IPS-NIHi7 (cell line): ENCODE data around the gene TEN1.
A peak's percentile ranks its signal among the peaks of the same experiment; 100 is the strongest.
"Not testable (repeated sequence)": the region's sequence is repeated elsewhere in the genome, so short reads cannot be mapped to it uniquely, and the experiment has no call there.

Source experiments
- DNase-seq: peaks from one replicate; pipeline ENCODE4 v3.0.0; 2012; ENCODE audit warnings: mixed read lengths; ENCODE audit errors: extremely low spot score

TEN1 gene

DNA sequence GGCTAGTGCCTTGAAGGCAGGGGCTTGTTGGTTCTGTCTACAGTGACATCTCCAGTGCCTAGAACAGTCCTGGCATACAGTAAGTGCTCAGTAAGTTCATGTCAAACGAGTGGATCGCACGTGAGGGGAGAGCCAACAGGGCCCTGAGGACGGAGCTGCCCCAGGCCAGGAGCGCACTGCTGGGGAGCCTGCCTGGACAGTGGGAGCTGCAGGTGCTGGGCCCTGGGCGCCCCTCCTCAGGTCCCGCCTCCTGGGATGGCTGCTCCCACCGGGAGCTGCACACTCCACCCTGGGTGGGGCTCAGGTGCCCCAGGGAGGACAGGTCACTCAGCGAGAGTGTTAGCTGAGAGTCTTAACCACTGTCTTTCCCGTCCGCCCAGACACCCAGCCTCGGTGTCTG lies 46.3 kb downstream of the TEN1 start:
- DNase-seq = no peak

GRCh38 chr17:76026714-76027158 lies 47.7 kb downstream of the TEN1 start:
- no peak for DNase-seq

DNA sequence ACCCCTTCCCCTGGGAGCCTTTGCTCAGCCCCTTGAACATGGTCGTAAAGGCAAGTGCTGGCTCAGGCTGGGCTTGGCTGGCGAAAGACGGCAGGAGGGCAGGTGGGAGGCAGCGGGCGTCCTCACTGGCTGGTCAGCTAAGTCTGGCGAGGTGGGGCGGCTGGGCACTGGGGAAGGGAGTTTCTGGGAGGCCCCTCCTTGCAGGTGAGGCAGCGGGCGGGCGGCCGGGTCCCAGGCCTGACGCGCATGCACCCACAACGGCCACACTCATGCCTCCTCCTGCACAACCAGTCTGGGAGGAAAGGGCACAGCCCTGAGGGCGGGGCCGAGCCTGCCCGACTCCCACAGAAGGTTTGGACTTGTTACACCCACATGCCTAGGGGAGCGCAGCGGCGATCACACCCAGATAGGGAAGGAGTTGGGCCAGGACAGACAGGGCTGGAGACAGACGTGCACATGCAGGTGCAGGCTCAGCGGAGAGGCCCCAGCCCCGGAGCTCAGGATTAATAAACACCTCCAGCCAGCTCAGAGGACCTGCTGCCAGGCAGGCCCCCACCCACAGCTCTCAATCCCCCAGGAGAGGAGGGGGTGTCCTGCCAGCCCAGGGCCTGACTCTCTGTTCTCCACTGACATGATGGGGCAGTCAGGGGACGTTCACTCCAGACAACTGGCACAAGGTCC lies 48.3 kb downstream of the TEN1 start, which contains the start of gene EVPL:
TSS of gene EVPL (minus strand) at position 148 of the 681 bp plus-strand sequence. CDS start at position 40, 108 bp downstream.
- DNase-seq = no peak

- DNase-seq = no peak
Observed at GRCh38 chr17:76032073-76032779, 53.2 kb downstream of the TEN1 start.

DNA sequence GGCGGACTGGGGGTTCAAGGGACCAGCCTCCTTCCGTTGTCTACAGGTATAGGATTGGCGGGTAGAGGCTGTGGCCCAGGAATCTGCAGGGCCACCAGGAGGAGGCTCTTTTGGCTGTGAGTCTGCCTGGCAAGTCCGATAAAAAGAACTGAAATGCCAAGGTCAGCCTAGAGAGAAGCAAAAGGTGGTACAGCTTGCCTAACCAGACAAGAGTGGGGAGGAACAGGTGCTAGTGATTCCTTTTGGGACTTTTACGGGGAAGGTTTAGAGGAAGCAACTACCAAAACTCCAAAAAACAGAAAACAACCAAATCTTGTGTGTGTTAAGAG lies 53.7 kb downstream of the TEN1 start:
- no peak for DNase-seq

DNA sequence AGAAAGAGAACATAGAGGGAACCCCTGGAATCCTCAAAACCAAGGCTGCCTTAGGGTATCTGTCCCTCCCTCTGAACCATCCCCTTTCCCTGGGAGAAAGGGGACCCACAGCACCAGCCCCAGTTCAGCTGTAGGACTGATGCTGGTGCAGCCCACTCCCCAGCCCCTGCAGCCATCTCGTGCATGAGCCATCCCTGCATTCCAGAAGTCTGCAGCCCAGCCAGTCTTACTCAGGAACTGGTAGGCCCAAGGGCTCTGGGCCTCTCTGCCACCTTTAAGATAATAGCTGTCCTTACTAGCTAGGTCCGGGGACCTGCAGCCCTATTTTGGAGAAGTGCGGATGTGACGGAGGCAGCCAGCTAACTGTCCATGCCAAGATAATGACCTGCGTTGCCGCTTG lies 54.1 kb downstream of the TEN1 start:
- DNase-seq = no peak

DNA sequence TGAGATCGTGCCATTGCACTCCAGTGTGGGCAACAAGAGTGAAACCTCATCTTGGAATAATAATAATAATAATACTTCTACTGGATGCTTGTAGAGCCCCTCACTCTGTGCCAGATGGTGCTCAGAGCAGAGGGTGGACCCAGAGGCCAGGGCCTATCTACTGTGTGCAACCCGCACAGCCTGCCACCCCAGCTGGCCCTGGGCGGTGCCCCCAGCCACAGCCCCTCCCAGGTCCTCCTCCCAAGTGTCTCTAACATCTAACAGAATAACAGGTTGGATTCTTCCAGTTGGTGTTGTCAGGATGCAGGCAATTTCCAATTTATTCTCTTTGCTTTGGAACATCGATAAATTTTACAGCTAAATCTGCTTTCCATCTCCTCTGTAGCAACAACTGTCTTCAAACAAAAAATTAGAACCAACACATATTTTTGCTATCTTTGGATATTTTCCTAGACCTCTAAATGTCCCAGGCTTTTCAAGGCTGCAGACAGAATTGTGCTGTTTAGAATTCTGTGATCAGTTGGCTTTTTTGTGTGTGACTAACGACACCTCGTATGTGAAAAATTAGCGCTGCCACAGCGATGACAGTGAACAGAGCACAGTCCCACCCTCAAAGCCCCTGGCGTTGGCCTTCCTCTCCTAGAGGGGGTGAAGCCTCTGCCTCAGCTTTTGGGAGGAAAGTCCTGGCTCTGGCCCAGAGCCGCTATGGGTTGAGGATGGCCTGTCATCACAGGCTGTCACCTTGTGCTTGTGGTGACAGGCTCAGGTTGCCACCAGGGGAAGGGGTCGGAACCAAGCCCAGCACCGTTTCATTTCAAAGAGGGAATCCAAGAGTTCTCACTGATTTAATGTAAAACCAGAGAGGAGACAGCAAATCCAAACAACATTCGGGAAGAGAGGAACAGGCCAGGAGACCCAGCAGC lies 55.6 kb downstream of the TEN1 start:
- DNase-seq = no peak

- DNase-seq = peak; percentile 48
Observed at GRCh38 chr17:76036497-76037261, 57.6 kb downstream of the TEN1 start.

GRCh38 chr17:76038050-76038449 lies 59.0 kb downstream of the TEN1 start:
- no peak for DNase-seq

GRCh38 chr17:76039121-76039520 lies 60.1 kb downstream of the TEN1 start:
- DNase-seq = no peak

- DNase-seq = no peak
Observed at GRCh38 chr17:76040376-76040775, 61.3 kb downstream of the TEN1 start.

GRCh38 chr17:76042868-76043267 lies 63.8 kb downstream of the TEN1 start:
- not testable (repeated sequence) for DNase-seq

DNA sequence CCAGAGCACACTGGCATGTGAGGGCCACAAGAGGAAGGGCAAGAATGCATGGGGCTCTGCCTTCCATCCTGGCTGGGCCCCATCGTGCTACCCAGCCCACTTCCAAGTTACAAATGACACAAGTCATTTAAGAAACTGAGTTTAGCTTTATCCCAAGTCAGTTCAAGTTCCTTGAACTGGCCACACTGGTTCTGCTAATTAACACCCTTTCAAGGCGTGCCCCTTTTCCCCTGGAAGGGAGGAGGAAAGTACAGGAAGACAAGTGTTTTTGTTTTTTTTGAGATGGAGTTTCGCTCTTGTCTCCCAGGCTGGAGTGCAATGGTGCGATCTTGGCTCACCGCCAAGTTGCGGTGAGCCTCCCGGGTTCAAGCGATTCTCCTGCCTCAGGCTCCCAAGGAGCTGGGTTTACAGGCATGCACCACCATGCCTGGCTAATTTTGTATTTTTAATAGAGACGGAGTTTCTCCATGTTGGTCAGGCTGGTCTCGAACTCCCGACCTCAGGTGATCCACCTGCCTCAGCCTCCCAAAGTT lies 65.5 kb downstream of the TEN1 start:
- DNase-seq = not testable (repeated sequence)

DNA sequence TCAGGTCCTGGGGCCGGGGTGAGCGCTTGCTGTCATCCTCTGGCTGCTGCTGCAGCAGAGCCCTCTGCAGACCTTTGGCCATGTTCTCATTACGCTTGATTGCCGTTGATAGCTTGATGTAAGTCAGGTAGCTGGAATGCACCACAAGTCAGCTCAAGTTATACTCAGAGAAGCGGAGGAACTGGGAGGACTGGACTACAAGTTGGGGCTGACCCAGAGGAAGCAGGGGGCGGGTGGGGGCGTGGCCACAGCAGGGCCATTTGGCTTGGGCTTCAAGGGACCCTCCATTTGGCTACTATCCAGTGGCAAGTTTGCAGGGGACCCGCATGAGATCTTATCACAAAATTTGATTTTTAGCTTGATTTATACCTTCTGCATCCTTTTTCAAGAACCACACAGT lies 67.0 kb downstream of the TEN1 start:
- no peak for DNase-seq

DNA sequence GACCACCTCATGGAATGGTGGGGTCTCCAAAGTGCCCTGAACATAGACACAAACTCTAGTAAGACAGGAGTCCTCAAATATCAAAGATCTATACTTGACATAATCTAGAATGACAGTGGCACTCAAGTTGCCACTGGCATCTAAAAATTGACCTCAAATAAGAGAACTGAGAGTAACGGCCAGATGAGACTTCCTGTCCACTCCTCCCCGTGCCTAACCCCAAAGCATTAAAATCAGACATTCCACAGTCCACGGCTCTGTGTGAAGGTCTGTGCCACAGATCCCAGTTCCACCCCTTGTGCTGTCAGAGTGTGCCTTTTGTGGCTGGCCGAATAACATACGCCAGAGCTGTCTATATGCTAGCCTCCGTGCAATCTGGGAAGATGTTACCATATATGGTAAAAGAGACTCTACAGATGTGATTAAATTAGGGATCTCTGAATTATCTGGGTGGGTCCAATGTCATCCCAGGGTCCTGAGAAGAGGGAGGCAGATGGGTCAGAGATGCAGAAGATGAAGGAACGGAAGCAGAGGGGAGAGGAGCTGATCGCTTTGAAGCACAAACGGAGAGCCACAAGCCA lies 69.1 kb downstream of the TEN1 start:
- DNase-seq = no peak

DNA sequence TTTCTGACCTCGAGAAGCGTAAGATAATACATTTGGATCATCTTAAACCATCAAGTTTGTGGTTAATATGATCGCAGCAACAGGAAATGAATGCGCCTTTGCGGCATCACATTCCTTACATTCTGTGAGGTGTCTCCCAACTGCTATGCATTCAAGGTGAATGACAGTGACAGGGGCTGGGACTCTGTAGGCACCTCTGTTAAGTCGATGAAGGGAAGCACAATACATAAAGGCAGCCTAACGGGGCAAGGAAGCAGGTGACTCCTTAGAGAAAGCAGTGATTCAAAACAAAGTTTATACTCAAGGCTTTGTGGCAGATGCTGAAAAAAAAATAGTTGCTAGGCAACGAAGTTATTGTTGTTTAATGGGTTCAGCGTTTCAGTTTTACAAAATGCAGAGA lies 69.7 kb downstream of the TEN1 start:
- no peak for DNase-seq

DNA sequence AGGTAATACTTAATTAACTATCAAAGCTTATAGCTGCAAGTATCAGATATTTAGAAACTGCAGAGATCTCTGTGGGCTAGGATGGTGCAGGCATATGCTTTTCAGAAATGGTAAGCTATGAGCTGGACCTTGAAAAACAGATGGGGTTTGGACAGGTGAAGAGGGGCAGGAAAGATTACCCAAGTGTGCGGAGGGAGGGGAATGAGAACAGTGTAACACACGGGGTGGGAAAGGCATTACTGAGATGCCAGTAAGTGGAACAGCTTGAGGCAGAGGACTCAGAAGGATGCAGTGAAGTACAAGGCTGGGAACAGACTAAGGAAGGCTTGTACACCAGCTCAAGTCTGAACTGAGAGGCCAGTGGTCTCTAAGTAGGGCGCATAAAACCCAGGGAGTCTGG lies 70.2 kb downstream of the TEN1 start:
- DNase-seq = no peak

DNA sequence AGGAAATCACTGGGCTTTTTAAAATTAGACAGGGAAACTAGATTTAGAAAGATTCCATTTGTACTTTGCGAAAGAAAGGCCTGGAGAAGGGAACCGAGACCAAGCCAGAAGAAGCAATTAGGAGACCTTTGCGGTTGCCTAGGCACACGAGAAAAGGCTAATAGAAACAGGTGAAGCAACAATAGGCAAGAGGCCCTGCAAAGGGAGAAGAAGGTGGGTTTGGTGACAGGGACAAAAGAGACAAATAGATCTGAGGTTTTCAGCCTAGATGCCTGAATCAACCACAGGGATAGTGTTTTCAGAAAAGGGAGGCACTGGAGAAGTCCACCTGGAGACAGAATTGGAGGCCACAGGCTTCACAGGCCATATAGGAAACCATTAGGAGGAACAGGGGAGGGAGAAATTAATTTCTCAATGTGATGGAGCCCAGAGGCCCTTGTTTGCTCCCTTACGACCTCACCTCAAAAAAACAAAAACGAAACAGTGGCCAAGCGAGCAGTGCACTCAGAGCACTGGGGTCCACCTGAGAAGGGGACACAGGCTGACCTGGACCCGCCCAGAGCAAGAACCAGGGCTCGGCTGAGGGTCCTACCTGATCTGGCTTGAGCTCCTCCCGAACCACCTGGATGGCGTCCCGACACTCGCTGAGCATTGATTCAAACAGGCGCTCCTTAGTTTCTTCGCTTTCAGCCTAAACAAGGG lies 70.9 kb downstream of the TEN1 start:
- no peak for DNase-seq
